Erythroblast (primary cell): ENCODE measurements around the gene HSPA2.
A peak's percentile ranks its signal among the peaks of the same experiment; 100 is the strongest.
"Not testable (repeated sequence)": the region's sequence is repeated elsewhere in the genome, so short reads cannot be mapped to it uniquely, and the experiment has no call there.

Source experiments
- DNase-seq, 2 experiments: peaks; one replicate each; lab custom pipeline; 2025; lab: John Stamatoyannopoulos, UW
- GATA1 ChIP-seq: IDR thresholded peaks from 2 replicates; pipeline ENCODE4 v1.6.1; 2011; ENCODE audit warnings: low read depth, mild to moderate bottlenecking, control low read depth, low read length, moderate library complexity
- POLR2A ChIP-seq: IDR thresholded peaks from 2 replicates; pipeline ENCODE4 v1.6.1; 2011; ENCODE audit warnings: mild to moderate bottlenecking, low read length

Gene HSPA2

GRCh38 chr14:64563696-64564095 is 23.2 kb downstream of the HSPA2 start:
- no peak for DNase-seq
- no peak for TF ChIP-seq POLR2A
- TF ChIP-seq GATA1, result no peak

- no peak for TF ChIP-seq GATA1
- no peak for TF ChIP-seq POLR2A
- DNase-seq, result no peak
Measured at GRCh38 chr14:64566651-64567122, 26.1 kb downstream of the HSPA2 start.

- TF ChIP-seq GATA1 (no peak), POLR2A (no peak)
- no peak for DNase-seq
Measured at GRCh38 chr14:64569138-64569631, 28.6 kb downstream of the HSPA2 start.

GRCh38 chr14:64569646-64570045 is 29.1 kb downstream of the HSPA2 start:
- not testable (repeated sequence) for DNase-seq

GRCh38 chr14:64572386-64573104 is 32.0 kb downstream of the HSPA2 start:
- TF ChIP-seq POLR2A (no peak), GATA1 (no peak)
- peak; percentile 14 to 50 for DNase-seq

- no peak for DNase-seq
Measured at GRCh38 chr14:64573109-64573508, 32.6 kb downstream of the HSPA2 start.

GRCh38 chr14:64574371-64575107 is 34.0 kb downstream of the HSPA2 start:
- no peak for TF ChIP-seq GATA1
- TF ChIP-seq POLR2A, result no peak
- DNase-seq, result no peak

More at GRCh38 chr14:64573109-64573508, 32.6 kb downstream of the HSPA2 start:
- TF ChIP-seq POLR2A (no peak), GATA1 (no peak)

- TF ChIP-seq POLR2A, result no peak
- TF ChIP-seq GATA1, result no peak
- DNase-seq, result no peak
Measured at GRCh38 chr14:64577211-64577610, 36.7 kb downstream of the HSPA2 start.

- TF ChIP-seq GATA1 (no peak), POLR2A (no peak)
Measured at GRCh38 chr14:64580467-64580866, 39.9 kb downstream of the HSPA2 start.

GRCh38 chr14:64581363-64581762 is 40.8 kb downstream of the HSPA2 start:
- TF ChIP-seq POLR2A (no peak), GATA1 (no peak)
- no peak for DNase-seq

More at GRCh38 chr14:64580467-64580866, 39.9 kb downstream of the HSPA2 start:
- no peak for DNase-seq

GRCh38 chr14:64581817-64582216 is 41.3 kb downstream of the HSPA2 start:
- no peak for TF ChIP-seq POLR2A
- TF ChIP-seq GATA1, result no peak
- DNase-seq, result no peak

GRCh38 chr14:64584190-64584589 is 43.6 kb downstream of the HSPA2 start:
- TF ChIP-seq GATA1, result no peak
- no peak for TF ChIP-seq POLR2A
- no peak for DNase-seq

- TF ChIP-seq GATA1 (no peak), POLR2A (no peak)
- DNase-seq, result no peak
Measured at GRCh38 chr14:64591809-64592208, 51.3 kb downstream of the HSPA2 start.
